CD14-positive monocyte (primary cell): ENCODE results near the gene CDH8. TPM values are rescaled to one million over a fixed set of nuclear protein-coding genes. Genes with fewer than 3 reads are reported as not detected.

Source experiments
- DNase-seq, 3 donors: peaks; one replicate each; pipeline ENCODE4 v3.0.0-alpha.2; 2011 to 2022
- H2AFZ ChIP-seq: 2 replicates; pipeline ENCODE4 v1.6.0; 2012; ENCODE audit warnings: mild to moderate bottlenecking, low read depth, low read length, inconsistent platforms; ENCODE audit not compliant: insufficient read depth, poor library complexity, severe bottlenecking
- H3K27ac ChIP-seq, 2 donors: 1 replicate in 1 of 2; 2 replicates in 1 of 2; pipeline ENCODE4 v1.5.1; 2012 to 2013; ENCODE audit warnings: low read length in 2 of 2, control low read depth in 1 of 2, inconsistent platforms in 1 of 2, low read depth in 1 of 2, mild to moderate bottlenecking in 1 of 2
- H3K27me3 ChIP-seq, 2 donors: one replicate each; pipeline versions ENCODE4 v1.6.0 to v1.6.1; 2011 to 2013; ENCODE audit warnings: low read length in 2 of 2; ENCODE audit not compliant: control insufficient read depth in 2 of 2, insufficient read depth in 2 of 2
- H3K36me3 ChIP-seq, 2 donors: replicated peaks in 1 of 2; 1 replicate in 1 of 2; 2 replicates in 1 of 2; pipeline versions ENCODE4 v1.5.1 to v1.6.1; 2012 to 2013; ENCODE audit warnings: low read length in 2 of 2, control low read depth in 1 of 2, inconsistent platforms in 1 of 2, mild to moderate bottlenecking in 1 of 2; ENCODE audit not compliant: insufficient read depth in 2 of 2, control insufficient read depth in 1 of 2
- H3K4me1 ChIP-seq, 2 donors: 1 replicate in 1 of 2; 2 replicates in 1 of 2; pipeline versions ENCODE4 v1.5.1 to v1.6.1; 2012 to 2013; ENCODE audit warnings: low read length in 2 of 2, control low read depth in 1 of 2, inconsistent platforms in 1 of 2, mild to moderate bottlenecking in 1 of 2, moderate library complexity in 1 of 2; ENCODE audit not compliant: insufficient read depth in 2 of 2, control insufficient read depth in 1 of 2
- H3K4me2 ChIP-seq: replicated peaks from 2 replicates; pipeline ENCODE3; 2012; ENCODE audit warnings: low read length, moderate library complexity, mild to moderate bottlenecking; ENCODE audit not compliant: poor library complexity, severe bottlenecking; ENCODE audit errors: extremely low read depth
- H3K4me3 ChIP-seq, 3 experiments: fragments of 200-600 bp in 1 of 3; sonication (generic) in 1 of 3; replicated peaks in 1 of 3; 1 replicate in 2 of 3; 2 replicates in 1 of 3; pipeline ENCODE4 v1.5.1; 2011 to 2013; ENCODE audit warnings: low read length in 3 of 3, mild to moderate bottlenecking in 3 of 3, control low read depth in 2 of 3, low read depth in 2 of 3, inconsistent platforms in 1 of 3, moderate library complexity in 1 of 3
- H3K79me2 ChIP-seq: 2 replicates; pipeline ENCODE4 v1.6.0; 2012; ENCODE audit warnings: mild to moderate bottlenecking, control low read depth, inconsistent platforms, low read length, moderate library complexity; ENCODE audit not compliant: insufficient read depth
- H3K9ac ChIP-seq: 2 replicates; pipeline ENCODE4 v1.6.0; 2017; ENCODE audit warnings: low read length, mild to moderate bottlenecking; ENCODE audit not compliant: insufficient read depth, poor library complexity, severe bottlenecking
- H3K9me3 ChIP-seq, 2 donors: replicated peaks in 1 of 2; 1 replicate in 1 of 2; 2 replicates in 1 of 2; pipeline versions ENCODE4 v1.5.1 to v1.6.1; 2012 to 2013; ENCODE audit warnings: low read length in 2 of 2, control low read depth in 1 of 2; ENCODE audit not compliant: control insufficient read depth in 1 of 2, insufficient read depth in 1 of 2
- H4K20me1 ChIP-seq: 2 replicates; pipeline ENCODE4 v1.6.0; 2012; ENCODE audit warnings: mild to moderate bottlenecking, low read length, control low read depth, moderate library complexity; ENCODE audit not compliant: insufficient read depth
- H3K27ac Mint-ChIP-seq, 7 donors: one replicate each; pipeline ENCODE4 v1.8.0; 2020; ENCODE audit warnings: mild to moderate bottlenecking in 7 of 7, mixed read lengths in 7 of 7, moderate library complexity in 6 of 7, inconsistent platforms in 2 of 7
- H3K27me3 Mint-ChIP-seq, 3 donors: one replicate each; pipeline ENCODE4 v1.8.0; 2021 to 2022; ENCODE audit warnings: low read depth in 3 of 3, mild to moderate bottlenecking in 3 of 3, mixed read lengths in 3 of 3, moderate library complexity in 3 of 3, inconsistent platforms in 1 of 3
- H3K36me3 Mint-ChIP-seq, 2 donors: one replicate each; pipeline ENCODE4 v1.8.0; 2020; ENCODE audit warnings: mixed read lengths in 2 of 2, inconsistent platforms in 1 of 2, mild to moderate bottlenecking in 1 of 2
- H3K4me1 Mint-ChIP-seq: one replicate; pipeline ENCODE4 v1.8.0; 2020; ENCODE audit warnings: mild to moderate bottlenecking, mixed read lengths
- H3K4me3 Mint-ChIP-seq, 2 donors: one replicate each; pipeline ENCODE4 v1.8.0; 2020; ENCODE audit warnings: mild to moderate bottlenecking in 2 of 2, mixed read lengths in 2 of 2, moderate library complexity in 1 of 2
- H3K9me3 Mint-ChIP-seq, 7 donors: one replicate each; pipeline ENCODE4 v1.8.0; 2020 to 2022; ENCODE audit warnings: mixed read lengths in 7 of 7, mild to moderate bottlenecking in 6 of 7, moderate library complexity in 6 of 7, inconsistent platforms in 2 of 7
- CTCF ChIP-seq: fragments of 200-600 bp; IDR thresholded peaks from one replicate; pipeline ENCODE4 v1.8.0; 2022; ENCODE audit warnings: antibody characterized with exemption, mild to moderate bottlenecking
- WGBS: methylation state at CpG from one replicate; pipeline ENCODE4 v1.1.5; 2013; ENCODE audit warnings: missing lambda C conversion rate; ENCODE audit not compliant: insufficient coverage; 5-methylcytosine and 5-hydroxymethylcytosine counted together
- intact Hi-C, 2 donors: fragments of 100-400 bp; cut with micrococcal nuclease; formaldehyde crosslinking; loops; one replicate each; pipeline versions ENCODE4 v1.15.0 to v1.15.1; 2023
- polyA plus RNA-seq, 3 donors: library from polyadenylated mRNA; depleted of rRNA in 1 of 3; unstranded in 2 of 3; stranded (reverse) in 1 of 3; fragments of 300-500 nt in 2 of 3; fragments of >200 nt in 1 of 3; fragmentation: Illumina TruSeq in 2 of 3; gene quantifications; 1 replicate in 2 of 3; 2 replicates in 1 of 3; pipeline ENCODE4 v1.2.3, GENCODE V29; 2012 to 2021

Gene CDH8
- polyA plus RNA-seq, 3 donors = not detected

- no peaks in the 10 kb centered on the region for H3K36me3 ChIP-seq
- intact Hi-C loops = no loop called here
- H3K9ac ChIP-seq = no peak overlapping the region
- no peak overlapping the region for H2AFZ ChIP-seq
- H3K79me2 ChIP-seq = no peaks in the 10 kb centered on the region
- no peak for TF ChIP-seq CTCF
- no peak overlapping the region for H3K27ac ChIP-seq
- Mint-ChIP-seq H3K9me3 (peaks cover 0 to 17% (median 2%) of the 10 kb centered on the region in 7 donors), H3K27me3 (peaks cover 0 to 2% (median 0%) of the 10 kb centered on the region in 3 donors), H3K4me3 (no peak overlapping the region), H3K36me3 (no peaks in the 10 kb centered on the region), H3K4me1 (no peaks in the 10 kb centered on the region), H3K27ac (no peak overlapping the region)
- no peak for DNase-seq
- H3K4me2 ChIP-seq = no peak overlapping the region
- H3K4me3 ChIP-seq = no peak overlapping the region
- no peaks in the 10 kb centered on the region for H3K27me3 ChIP-seq
- H3K4me1 ChIP-seq = no peaks in the 10 kb centered on the region
- H4K20me1 ChIP-seq = no peaks in the 10 kb centered on the region
- no CpG with 5 or more reads among the region's 3 CpGs for WGBS
- no peaks in the 10 kb centered on the region for H3K9me3 ChIP-seq
Observed at GRCh38 chr16:61797296-61797795, 238.9 kb downstream of the CDH8 start.

GRCh38 chr16:61792194-61792909 lies 243.9 kb downstream of the CDH8 start:
- no peak overlapping the region for H3K4me3 Mint-ChIP-seq
- H3K27me3 Mint-ChIP-seq = no peaks in the 10 kb centered on the region

More at GRCh38 chr16:61792194-61792909, 243.9 kb downstream of the CDH8 start:
- no peaks in the 10 kb centered on the region for H3K27me3 ChIP-seq
- H3K9me3 Mint-ChIP-seq = peaks cover 0 to 5% (median 0%) of the 10 kb centered on the region in 7 donors
- no peaks in the 10 kb centered on the region for H3K4me1 ChIP-seq
- no peak overlapping the region for H3K4me2 ChIP-seq
- H3K36me3 Mint-ChIP-seq = no peaks in the 10 kb centered on the region
- no peaks in the 10 kb centered on the region for H3K4me1 Mint-ChIP-seq
- H3K9me3 ChIP-seq = no peaks in the 10 kb centered on the region
- no peaks in the 10 kb centered on the region for H3K79me2 ChIP-seq
- H4K20me1 ChIP-seq = no peaks in the 10 kb centered on the region
- H3K4me3 ChIP-seq = no peak overlapping the region
- no peaks in the 10 kb centered on the region for H3K36me3 ChIP-seq
- intact Hi-C loops = no loop called here
- no peak for DNase-seq
- no peak overlapping the region for H3K27ac ChIP-seq
- no peak for TF ChIP-seq CTCF
- WGBS = no CpG with 5 or more reads among the region's 4 CpGs
- H3K9ac ChIP-seq = no peak overlapping the region
- H2AFZ ChIP-seq = no peak overlapping the region
- H3K27ac Mint-ChIP-seq = no peak overlapping the region
